ENCODE measurements around the gene CACNA1C. TPM values are rescaled to one million over a fixed set of nuclear protein-coding genes. Genes with fewer than 3 reads are reported as not detected.
A peak's percentile ranks its signal among the peaks of the same experiment; 100 is the strongest.

Gene CACNA1C
- total RNA-seq, 1 experiment from 2014 or later, result 1.1 TPM

GRCh38 chr12:2192231-2192630 is 139.4 kb downstream of the CACNA1C start:
- H3K14ac ChIP-seq (ENCODE audit: insufficient read depth, low read length), result no peak overlapping the region
- no peak overlapping the region for H4K91ac ChIP-seq (ENCODE audit: insufficient read length, low read depth, low read length)
- H3K4ac ChIP-seq (ENCODE audit: low read depth, low read length), result no peak overlapping the region
- no peaks in the 10 kb centered on the region for H3K23me2 ChIP-seq (ENCODE audit: insufficient read length, low read depth, low read length, poor library complexity, severe bottlenecking)
- TF ChIP-seq CTCF (conservative IDR thresholded peaks at IDR 0.05), result no peak
- no peaks in the 10 kb centered on the region for H4K20me1 ChIP-seq (ENCODE audit: control insufficient read depth, insufficient read depth, insufficient read length)
- no peak overlapping the region for H2AFZ ChIP-seq (ENCODE audit: low read length)
- no peaks in the 10 kb centered on the region for H3K79me2 ChIP-seq (ENCODE audit: insufficient read depth, low read length)
- H3K79me1 ChIP-seq (ENCODE audit: insufficient read depth, low read depth, low read length, poor library complexity, severe bottlenecking), result no peaks in the 10 kb centered on the region
- H3K4me1 Mint-ChIP-seq, result peaks cover 56 to 59% of the 10 kb centered on the region in 2 experiments
- no peak overlapping the region for H2AK5ac ChIP-seq (ENCODE audit: insufficient read length, low read length)
- H3K9me3 Mint-ChIP-seq, result no peaks in the 10 kb centered on the region; a peak in 2 of 5 replicates
- no peak overlapping the region for H3K56ac ChIP-seq (ENCODE audit: insufficient read length, low read depth, low read length)
- no peak for DNase-seq
- no peak overlapping the region for H3K9ac ChIP-seq (ENCODE audit: extremely low read depth, insufficient read length, low read length)
- H3K4me1 ChIP-seq (ENCODE audit: insufficient read depth, low read length), result peaks cover 16% of the 10 kb centered on the region; the same call in 1 of the 2 replicates
- H3K27ac ChIP-seq (ENCODE audit: insufficient read length, low read depth, low read length), result no peak overlapping the region
- no peak overlapping the region for H3K23ac ChIP-seq (ENCODE audit: insufficient read length, low read depth, low read length)
- no peaks in the 10 kb centered on the region for H3K27me3 ChIP-seq (ENCODE audit: insufficient read depth, low read length)
- H3K36me3 Mint-ChIP-seq (ENCODE audit: insufficient read depth in 1 of 3, low read depth in 3 of 3), result no peaks in the 10 kb centered on the region
- peak overlapping the region in 1 of 2 experiments; percentile 46; a peak in 2 of 5 replicates for H3K4me3 Mint-ChIP-seq
- no CpG with 5 or more reads among the region's 10 CpGs for WGBS (ENCODE audit: extremely low coverage, insufficient read length, low lambda C conversion rate)
- no peak overlapping the region for H4K5ac ChIP-seq (ENCODE audit: insufficient read length, low read depth, low read length)
- H2BK5ac ChIP-seq (ENCODE audit: insufficient read length, low read length), result no peak overlapping the region
- peak overlapping the region in 2 of 3 experiments; percentile 58 to 67; a peak in 3 of 7 replicates for H3K27ac Mint-ChIP-seq
- no peak overlapping the region for H3K18ac ChIP-seq (ENCODE audit: insufficient read length, low read depth, low read length)
- H3K9me3 ChIP-seq (ENCODE audit: control insufficient read depth, low read depth, low read length), result no peaks in the 10 kb centered on the region
- 0 out of 2 replicates have a peak, but pooled peaks cover 2% of the 10 kb centered on the region for H3K27me3 Mint-ChIP-seq (ENCODE audit: low read depth)
- no peak overlapping the region for H2BK15ac ChIP-seq (ENCODE audit: low read depth, low read length)
- H2BK20ac ChIP-seq (ENCODE audit: low read depth, low read length, poor library complexity, severe bottlenecking), result no peak overlapping the region
- no peak overlapping the region for H3K4me2 ChIP-seq (ENCODE audit: insufficient read depth, insufficient read length, low read length)
- no peak overlapping the region for H2BK12ac ChIP-seq (ENCODE audit: insufficient read length, low read depth, low read length)
- H4K8ac ChIP-seq (replicated peaks; ENCODE audit: insufficient read length, low read depth, low read length), result no peak overlapping the region
- no peak overlapping the region for H3T11ph ChIP-seq (ENCODE audit: low read length)
- H2BK120ac ChIP-seq (ENCODE audit: low read depth, low read length, poor library complexity, severe bottlenecking), result no peak overlapping the region

Data from H9 (cell line).